ENCODE results near the gene DDIT4. TPM values are rescaled to one million over a fixed set of nuclear protein-coding genes. Genes with fewer than 3 reads are reported as not detected.

DDIT4 gene
- total and polyA plus RNA-seq, 9 of the 15 experiments (the other 6 are each of a cell fraction or from before 2014, with no cell fraction given), result 8.2 to 675 (median 159) TPM

DNA sequence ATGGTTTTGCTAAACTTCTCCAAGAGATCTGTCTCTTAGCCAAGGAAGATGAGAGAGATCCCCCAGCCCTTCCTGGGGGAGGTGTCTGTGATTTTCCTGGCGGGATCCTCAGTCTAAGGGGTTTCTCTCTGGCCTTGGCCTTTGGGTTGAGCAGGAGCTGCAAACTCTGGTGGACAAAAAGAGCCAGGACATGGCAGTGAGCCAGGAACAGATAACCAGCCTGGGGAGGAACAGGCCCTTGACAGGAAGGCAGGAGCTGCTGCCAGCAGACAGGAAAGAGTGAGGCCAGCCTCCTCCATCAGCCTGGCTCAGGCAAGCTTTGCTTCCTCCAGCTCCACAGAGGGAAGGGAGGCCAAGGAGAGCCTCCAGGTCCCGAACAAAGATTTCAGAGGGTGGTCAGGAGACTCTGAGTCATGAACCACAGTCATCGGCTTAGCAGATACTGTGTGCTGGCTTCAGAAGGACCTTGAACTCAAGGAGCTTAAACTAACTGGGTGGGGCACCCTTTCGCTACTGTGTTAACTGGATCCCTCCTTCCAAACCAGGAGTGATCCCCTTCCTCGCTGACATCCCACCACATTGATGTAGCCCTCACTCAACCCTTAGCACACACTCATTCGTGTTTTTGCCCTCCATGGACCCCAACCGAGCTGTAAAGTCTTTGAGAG lies 34.7 kb downstream of the DDIT4 start (continued):
- TF ChIP-seq, protein P1, sequence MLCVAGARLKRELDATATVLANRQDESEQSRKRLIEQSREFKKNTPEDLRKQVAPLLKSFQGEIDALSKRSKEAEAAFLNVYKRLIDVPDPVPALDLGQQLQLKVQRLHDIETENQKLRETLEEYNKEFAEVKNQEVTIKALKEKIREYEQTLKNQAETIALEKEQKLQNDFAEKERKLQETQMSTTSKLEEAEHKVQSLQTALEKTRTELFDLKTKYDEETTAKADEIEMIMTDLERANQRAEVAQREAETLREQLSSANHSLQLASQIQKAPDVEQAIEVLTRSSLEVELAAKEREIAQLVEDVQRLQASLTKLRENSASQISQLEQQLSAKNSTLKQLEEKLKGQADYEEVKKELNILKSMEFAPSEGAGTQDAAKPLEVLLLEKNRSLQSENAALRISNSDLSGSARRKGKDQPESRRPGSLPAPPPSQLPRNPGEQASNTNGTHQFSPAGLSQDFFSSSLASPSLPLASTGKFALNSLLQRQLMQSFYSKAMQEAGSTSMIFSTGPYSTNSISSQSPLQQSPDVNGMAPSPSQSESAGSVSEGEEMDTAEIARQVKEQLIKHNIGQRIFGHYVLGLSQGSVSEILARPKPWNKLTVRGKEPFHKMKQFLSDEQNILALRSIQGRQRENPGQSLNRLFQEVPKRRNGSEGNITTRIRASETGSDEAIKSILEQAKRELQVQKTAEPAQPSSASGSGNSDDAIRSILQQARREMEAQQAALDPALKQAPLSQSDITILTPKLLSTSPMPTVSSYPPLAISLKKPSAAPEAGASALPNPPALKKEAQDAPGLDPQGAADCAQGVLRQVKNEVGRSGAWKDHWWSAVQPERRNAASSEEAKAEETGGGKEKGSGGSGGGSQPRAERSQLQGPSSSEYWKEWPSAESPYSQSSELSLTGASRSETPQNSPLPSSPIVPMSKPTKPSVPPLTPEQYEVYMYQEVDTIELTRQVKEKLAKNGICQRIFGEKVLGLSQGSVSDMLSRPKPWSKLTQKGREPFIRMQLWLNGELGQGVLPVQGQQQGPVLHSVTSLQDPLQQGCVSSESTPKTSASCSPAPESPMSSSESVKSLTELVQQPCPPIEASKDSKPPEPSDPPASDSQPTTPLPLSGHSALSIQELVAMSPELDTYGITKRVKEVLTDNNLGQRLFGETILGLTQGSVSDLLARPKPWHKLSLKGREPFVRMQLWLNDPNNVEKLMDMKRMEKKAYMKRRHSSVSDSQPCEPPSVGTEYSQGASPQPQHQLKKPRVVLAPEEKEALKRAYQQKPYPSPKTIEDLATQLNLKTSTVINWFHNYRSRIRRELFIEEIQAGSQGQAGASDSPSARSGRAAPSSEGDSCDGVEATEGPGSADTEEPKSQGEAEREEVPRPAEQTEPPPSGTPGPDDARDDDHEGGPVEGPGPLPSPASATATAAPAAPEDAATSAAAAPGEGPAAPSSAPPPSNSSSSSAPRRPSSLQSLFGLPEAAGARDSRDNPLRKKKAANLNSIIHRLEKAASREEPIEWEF (CRISPR knock-in tag; IDR thresholded peaks at IDR 0.05), result peak; percentile 91
- TF ChIP-seq TFAM (CRISPR knock-in tag; conservative IDR thresholded peaks at IDR 0.05) (no peak), L3MBTL2 (IDR thresholded peaks at IDR 0.05) (peak; percentile 65), LARP7 (IDR thresholded peaks at IDR 0.05) (0 out of 2 replicates have a peak, but pooled peaks have one; percentile 81), DMBX1 (CRISPR knock-in tag; IDR thresholded peaks at IDR 0.05; ENCODE audit: borderline replicate concordance) (peak; percentile 97), PHTF2 (CRISPR knock-in tag; IDR thresholded peaks at IDR 0.05) (0 out of 2 replicates have a peak, but pooled peaks have one; percentile 25)
- TF ChIP-seq, protein P2, sequence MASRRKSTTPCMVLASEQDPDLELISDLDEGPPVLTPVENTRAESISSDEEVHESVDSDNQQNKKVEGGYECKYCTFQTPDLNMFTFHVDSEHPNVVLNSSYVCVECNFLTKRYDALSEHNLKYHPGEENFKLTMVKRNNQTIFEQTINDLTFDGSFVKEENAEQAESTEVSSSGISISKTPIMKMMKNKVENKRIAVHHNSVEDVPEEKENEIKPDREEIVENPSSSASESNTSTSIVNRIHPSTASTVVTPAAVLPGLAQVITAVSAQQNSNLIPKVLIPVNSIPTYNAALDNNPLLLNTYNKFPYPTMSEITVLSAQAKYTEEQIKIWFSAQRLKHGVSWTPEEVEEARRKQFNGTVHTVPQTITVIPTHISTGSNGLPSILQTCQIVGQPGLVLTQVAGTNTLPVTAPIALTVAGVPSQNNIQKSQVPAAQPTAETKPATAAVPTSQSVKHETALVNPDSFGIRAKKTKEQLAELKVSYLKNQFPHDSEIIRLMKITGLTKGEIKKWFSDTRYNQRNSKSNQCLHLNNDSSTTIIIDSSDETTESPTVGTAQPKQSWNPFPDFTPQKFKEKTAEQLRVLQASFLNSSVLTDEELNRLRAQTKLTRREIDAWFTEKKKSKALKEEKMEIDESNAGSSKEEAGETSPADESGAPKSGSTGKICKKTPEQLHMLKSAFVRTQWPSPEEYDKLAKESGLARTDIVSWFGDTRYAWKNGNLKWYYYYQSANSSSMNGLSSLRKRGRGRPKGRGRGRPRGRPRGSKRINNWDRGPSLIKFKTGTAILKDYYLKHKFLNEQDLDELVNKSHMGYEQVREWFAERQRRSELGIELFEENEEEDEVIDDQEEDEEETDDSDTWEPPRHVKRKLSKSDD (conservative IDR thresholded peaks at IDR 0.05; ENCODE audit: low read length), result no peak
- TF ChIP-seq, protein P3, sequence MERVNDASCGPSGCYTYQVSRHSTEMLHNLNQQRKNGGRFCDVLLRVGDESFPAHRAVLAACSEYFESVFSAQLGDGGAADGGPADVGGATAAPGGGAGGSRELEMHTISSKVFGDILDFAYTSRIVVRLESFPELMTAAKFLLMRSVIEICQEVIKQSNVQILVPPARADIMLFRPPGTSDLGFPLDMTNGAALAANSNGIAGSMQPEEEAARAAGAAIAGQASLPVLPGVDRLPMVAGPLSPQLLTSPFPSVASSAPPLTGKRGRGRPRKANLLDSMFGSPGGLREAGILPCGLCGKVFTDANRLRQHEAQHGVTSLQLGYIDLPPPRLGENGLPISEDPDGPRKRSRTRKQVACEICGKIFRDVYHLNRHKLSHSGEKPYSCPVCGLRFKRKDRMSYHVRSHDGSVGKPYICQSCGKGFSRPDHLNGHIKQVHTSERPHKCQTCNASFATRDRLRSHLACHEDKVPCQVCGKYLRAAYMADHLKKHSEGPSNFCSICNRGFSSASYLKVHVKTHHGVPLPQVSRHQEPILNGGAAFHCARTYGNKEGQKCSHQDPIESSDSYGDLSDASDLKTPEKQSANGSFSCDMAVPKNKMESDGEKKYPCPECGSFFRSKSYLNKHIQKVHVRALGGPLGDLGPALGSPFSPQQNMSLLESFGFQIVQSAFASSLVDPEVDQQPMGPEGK (CRISPR knock-in tag; IDR thresholded peaks at IDR 0.05; ENCODE audit: borderline replicate concordance), result 0 out of 2 replicates have a peak, but pooled peaks have one; percentile 11
- TF ChIP-seq, protein P4, sequence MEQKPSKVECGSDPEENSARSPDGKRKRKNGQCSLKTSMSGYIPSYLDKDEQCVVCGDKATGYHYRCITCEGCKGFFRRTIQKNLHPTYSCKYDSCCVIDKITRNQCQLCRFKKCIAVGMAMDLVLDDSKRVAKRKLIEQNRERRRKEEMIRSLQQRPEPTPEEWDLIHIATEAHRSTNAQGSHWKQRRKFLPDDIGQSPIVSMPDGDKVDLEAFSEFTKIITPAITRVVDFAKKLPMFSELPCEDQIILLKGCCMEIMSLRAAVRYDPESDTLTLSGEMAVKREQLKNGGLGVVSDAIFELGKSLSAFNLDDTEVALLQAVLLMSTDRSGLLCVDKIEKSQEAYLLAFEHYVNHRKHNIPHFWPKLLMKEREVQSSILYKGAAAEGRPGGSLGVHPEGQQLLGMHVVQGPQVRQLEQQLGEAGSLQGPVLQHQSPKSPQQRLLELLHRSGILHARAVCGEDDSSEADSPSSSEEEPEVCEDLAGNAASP (IDR thresholded peaks at IDR 0.05), result no peak
- TF ChIP-seq, protein P5, sequence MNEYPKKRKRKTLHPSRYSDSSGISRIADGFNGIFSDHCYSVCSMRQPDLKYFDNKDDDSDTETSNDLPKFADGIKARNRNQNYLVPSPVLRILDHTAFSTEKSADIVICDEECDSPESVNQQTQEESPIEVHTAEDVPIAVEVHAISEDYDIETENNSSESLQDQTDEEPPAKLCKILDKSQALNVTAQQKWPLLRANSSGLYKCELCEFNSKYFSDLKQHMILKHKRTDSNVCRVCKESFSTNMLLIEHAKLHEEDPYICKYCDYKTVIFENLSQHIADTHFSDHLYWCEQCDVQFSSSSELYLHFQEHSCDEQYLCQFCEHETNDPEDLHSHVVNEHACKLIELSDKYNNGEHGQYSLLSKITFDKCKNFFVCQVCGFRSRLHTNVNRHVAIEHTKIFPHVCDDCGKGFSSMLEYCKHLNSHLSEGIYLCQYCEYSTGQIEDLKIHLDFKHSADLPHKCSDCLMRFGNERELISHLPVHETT (CRISPR knock-in tag; conservative IDR thresholded peaks at IDR 0.05 in 1 of 2, IDR thresholded peaks at IDR 0.05 in 1 of 2), result peak in 1 of 2 experiments; percentile 93; a peak in 2 of 4 replicates
- TF ChIP-seq, protein P6, sequence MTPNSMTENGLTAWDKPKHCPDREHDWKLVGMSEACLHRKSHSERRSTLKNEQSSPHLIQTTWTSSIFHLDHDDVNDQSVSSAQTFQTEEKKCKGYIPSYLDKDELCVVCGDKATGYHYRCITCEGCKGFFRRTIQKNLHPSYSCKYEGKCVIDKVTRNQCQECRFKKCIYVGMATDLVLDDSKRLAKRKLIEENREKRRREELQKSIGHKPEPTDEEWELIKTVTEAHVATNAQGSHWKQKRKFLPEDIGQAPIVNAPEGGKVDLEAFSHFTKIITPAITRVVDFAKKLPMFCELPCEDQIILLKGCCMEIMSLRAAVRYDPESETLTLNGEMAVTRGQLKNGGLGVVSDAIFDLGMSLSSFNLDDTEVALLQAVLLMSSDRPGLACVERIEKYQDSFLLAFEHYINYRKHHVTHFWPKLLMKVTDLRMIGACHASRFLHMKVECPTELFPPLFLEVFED (CRISPR knock-in tag; conservative IDR thresholded peaks at IDR 0.05), result no peak
